T47D (cell line): ENCODE data around the gene CD52.
A peak's percentile ranks its signal among the peaks of the same experiment; 100 is the strongest.
"Not testable (repeated sequence)": the region's sequence is repeated elsewhere in the genome, so short reads cannot be mapped to it uniquely, and the experiment has no call there.

Source experiments
- DNase-seq, 2 experiments: peaks; one replicate each; pipeline versions ENCODE4 v3.0.0 to v3.0.0-alpha.2; 2011 to 2012; ENCODE audit warnings: low read depth in 1 of 2, low spot score in 1 of 2
- JUND ChIP-seq: IDR thresholded peaks from 2 replicates; pipeline ENCODE4 v1.6.1; 2012; ENCODE audit warnings: low read depth
- in situ Hi-C: cut with HindIII; loops from 2 replicates; pipeline ENCODE4 v1.10.0; 2016; ENCODE audit warnings: low sequenced_read_pairs, low pct_unique_long_range_greater_than_20kb

CD52 gene

DNA sequence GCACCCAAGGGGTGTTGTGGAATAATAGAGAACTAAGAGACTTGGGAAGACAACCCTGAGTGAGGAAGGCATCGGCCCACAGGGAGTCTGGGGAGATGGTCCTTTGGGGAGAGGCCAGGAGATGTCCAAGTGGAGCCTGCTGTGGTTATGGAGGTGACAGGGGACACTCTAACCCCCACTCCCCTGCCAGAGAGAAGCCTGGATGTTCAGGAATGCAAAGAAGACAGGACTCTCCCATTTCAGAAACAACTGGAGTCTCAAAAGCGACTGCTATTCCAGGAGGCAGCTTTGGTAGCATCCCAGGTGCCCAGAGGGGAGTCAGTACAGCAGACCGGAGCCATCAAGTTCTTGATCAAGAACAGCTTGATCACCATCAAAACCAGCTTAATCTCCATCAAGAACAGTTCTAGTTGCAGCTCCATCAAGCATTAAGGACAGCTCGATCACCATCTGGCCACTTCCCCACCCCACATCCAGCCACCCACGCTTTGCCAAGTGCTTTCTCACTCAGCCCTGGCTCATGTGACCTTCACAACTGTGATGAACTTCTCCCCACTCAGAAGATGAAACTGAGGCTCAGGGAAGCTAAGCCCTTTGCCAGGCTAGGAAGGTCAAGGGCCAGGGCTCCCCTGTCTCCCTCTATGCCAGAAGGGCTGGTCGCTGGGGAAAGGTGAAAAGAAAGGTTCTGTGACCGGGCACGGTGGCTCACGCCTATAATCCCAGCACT, 743 bp downstream of the CD52 start:
- no peak for DNase-seq
- no peak for TF ChIP-seq JUND

DNA sequence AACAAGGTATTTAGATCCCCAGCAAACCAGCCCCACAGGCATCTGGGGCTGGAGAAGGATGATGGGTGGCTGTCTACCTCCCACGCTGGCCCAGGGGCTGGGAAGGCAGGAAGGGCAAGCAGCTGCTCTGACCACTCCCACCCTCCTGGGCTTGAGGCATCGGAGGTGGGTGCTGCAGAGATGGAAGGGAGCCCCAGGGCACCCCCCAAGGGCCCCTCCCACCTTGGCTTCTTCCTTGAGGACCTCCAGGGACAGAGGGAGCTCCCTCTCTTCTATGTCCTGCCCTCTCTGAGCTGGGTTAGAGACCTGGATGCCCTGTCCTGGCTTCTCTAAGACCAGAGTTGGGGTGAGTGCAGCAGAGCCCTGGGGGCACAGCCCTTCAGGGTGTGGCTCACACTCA, 3.1 kb downstream of the CD52 start:
- DNase-seq: no peak
- in situ Hi-C loops: no loop called here
- no peak for TF ChIP-seq JUND

More for the DNA sequence above, 743 bp downstream of the CD52 start:
- in situ Hi-C loops: no loop called here

DNA sequence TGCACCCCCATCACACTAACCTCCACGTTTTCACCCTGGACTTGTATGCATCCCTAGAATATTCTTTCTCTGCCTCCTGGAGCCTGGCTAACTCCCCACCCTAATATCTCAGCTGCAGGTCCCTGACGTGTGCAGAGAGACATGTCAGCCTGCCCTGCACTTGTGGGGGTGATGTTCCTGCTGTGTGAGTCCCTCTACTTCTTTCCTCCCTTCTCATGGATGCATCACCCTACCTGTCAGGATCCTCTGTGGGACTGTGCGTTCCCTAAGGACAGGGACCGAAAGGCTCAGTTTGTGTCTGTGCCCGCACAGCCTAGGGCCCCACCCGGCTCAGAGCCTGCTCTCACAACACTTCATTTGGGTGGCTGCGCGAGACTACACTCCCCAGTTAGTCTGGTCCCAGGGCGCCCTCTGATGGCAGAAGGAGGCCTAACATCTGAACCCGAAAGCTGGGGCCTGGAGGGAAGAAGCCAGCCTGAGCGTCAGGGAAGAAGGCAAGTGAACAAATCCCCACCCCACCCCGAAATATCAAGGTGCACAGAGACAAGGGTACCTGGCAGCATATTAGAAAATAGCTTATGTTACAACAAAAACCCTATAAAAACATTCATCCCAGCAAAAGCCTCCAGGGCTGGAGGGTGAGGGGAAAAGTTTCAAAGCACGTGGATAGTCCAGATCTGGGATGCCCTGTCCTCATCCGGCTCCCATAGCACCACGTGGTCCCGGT, 3.7 kb downstream of the CD52 start:
- no peak for TF ChIP-seq JUND
- in situ Hi-C loops: no loop called here
- peak; percentile 56 to 83 for DNase-seq

DNA sequence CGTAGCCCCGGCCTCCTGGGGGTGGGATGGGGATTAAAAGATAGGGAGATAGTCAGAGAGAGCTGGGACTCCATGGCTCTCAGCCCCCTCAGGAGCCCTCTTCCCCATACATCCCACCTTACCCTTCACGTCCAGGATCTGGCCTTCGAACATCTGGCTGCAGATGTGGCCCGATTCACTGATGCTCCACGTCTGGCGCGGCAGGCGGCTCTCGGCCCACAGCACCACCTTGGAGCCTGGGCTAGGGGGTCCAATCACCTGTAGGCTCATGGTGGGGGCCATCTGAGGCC, 4.2 kb downstream of the CD52 start:
- no peak for DNase-seq
- in situ Hi-C loops: no loop called here
- no peak for TF ChIP-seq JUND

DNA sequence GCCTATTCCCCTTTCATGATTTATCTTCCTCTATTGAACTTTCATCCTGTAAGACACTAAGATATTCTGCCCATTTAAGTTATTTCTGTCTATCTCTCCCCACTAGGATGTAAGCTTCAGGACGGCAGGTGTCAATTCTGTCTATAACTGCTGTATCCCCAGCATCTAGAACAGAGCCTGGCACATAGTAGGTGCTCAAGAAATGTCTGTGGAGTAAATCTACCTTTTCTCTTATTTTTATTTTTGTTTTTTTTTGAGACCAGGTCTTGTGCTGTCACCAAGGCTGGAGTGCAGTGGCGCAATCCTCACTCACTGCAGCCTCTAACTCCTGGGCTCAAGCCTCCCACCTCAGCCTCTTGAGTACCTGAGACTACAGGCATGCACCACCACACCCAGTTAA, 5.6 kb downstream of the CD52 start:
- in situ Hi-C loops: no loop called here
- DNase-seq: no peak
- no peak for TF ChIP-seq JUND

DNA sequence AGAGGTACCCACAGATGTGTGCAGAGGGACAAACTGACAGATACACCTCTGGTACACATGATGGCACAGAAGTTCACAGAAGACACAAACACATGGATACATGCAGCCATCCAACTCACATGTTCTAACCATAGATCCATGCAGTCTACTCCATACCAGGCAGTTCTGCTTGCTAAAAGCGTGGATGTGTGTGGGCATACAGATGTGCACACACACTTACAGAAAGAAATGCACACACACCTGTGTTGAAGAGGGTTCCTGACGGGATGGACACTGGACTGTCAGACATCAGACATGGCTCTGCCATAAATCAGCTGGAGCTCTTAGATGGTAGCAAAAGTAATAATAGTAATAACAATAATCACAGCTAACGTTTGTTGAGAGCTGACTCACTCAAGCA, 6.8 kb downstream of the CD52 start:
- in situ Hi-C loops: no loop called here
- DNase-seq: no peak
- TF ChIP-seq JUND: no peak

DNA sequence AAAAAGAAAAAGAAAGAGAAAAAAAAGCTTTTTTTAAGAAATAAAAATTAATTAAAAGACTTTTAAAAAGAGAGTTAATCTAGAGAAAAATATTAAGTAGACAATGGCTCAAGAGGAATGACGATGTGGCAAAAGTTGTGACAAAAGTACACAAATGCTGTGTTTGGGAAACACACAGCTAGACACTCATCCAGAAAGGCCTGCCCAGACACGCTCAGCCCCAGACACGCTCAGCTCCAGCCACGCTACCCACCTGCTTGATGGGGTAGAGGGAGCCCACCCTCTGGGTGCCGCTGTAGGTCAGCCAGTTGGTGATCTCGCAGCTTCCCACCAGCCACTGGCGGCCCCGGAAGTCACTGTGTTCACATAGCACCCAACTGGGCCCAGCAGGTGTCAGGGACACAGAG, 10.2 kb downstream of the CD52 start:
- TF ChIP-seq JUND: no peak
- in situ Hi-C loops: no loop called here
- no peak for DNase-seq

DNA sequence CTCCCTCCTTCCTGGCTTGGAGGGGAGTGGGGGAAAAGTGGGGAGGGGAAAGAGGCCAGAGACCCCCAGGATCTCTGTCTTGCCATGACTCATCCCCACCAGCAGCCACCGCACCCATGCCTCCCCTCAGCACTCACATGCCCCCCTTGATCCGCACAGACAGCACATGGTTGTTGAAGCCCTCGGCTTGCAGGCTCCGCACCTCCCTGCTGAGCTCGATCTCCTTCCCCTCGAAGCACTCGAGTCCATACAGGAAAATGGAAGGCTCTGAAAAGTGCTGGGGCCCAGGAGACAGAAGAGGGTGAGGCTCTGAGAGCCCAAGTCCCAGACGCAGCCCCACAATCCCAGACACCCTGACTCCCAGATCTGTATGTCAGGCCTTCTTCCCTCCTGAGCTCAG, 10.8 kb downstream of the CD52 start:
- no peak for TF ChIP-seq JUND
- DNase-seq: no peak
- in situ Hi-C loops: no loop called here

DNA sequence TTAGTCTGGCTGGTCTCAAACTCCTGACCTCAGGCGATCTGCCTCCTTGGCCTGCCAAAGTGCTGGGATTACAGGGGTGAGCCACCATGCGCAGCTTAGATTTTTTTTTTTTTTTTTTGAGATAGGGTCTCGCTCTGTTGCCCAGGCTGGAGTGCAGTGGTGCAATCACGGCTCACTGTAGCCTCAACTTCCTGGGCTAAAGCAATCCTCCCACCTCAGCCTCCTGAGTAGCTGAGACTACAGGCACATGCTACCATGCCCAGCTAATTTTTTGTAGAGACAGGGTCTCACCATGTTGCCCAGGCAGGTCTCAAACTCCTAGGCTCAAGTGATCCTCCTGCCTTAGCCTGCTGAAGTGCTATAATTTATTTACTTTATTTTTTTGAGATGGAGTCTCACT, 11.6 kb downstream of the CD52 start:
- in situ Hi-C loops, DNase-seq: not testable (repeated sequence)

DNA sequence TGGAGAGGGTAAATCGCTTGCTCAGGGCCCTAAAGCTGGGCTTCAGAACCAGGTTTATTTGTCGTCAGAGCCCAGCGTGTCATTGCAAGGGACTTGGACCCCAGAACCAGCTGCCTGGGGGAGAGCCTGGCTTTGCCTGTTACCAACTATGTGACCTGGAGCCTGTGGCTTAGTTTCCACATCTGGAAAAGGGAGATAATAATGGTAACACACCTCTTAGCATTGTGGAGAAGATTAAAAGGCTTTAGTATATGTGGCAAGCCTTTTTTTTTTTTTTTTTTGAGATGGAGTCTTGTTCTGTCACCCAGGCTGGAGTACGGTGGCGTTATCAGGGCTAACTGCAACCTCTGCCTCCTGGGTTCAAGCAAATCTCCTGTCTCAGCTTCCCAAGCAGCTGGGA, 12.5 kb downstream of the CD52 start:
- no peak for DNase-seq
- TF ChIP-seq JUND: no peak
- in situ Hi-C loops: no loop called here

DNA sequence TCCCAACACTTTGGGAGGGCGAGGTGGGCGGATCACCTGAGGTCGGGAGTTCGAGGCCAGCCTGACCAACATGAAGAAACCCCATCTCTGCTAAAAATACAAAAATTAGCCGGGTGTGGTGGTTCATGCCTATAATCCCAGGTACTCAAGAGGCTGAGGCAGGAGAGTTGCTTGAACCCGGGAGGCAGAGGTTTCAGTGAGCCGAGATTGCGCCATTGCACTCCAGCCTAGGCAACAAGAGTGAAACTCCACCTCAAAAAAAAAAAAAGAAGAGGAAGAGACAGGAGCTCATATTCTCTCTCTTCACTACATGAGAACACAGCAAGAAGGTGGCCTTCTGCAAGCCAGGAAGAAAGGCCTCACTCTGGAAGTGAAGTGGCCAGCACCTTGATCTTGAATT, 15.6 kb downstream of the CD52 start:
- DNase-seq, in situ Hi-C loops: not testable (repeated sequence)

DNA sequence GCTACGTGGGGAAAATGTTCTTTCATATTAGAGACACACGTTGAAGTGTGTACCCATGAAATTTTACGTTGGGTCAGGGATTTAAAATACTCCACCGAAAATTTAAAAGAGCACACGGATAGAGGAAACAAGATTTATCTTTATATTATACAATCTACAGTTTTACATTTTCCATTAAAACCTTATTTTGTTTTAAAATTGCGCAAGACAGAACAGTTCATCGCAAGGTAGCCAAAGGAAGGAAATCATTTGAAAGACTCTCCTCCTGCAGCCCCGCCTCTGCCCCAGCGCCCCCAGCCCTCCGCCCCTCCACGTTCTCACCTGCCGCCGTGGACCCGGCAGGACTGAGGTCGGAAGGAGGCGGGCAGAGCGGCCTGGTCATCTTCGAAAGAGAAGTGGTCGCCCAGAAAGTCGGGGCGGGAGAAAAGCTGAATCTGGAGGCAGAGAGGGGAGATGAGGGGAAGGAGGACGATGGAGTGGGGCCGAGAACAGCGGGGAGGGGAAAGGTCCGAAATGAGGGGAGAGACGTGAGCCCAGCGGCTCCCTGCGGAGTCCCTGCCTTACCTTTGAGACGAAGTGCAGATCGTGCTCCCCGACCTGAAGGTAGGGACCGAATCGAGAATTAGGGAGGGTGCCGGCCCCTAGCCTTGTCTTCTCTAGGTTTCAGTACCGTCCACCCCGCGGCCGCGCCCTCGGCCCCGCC, 18.2 kb downstream of the CD52 start:
- no peak for DNase-seq
- TF ChIP-seq JUND: no peak
- in situ Hi-C loops: no loop called here

DNA sequence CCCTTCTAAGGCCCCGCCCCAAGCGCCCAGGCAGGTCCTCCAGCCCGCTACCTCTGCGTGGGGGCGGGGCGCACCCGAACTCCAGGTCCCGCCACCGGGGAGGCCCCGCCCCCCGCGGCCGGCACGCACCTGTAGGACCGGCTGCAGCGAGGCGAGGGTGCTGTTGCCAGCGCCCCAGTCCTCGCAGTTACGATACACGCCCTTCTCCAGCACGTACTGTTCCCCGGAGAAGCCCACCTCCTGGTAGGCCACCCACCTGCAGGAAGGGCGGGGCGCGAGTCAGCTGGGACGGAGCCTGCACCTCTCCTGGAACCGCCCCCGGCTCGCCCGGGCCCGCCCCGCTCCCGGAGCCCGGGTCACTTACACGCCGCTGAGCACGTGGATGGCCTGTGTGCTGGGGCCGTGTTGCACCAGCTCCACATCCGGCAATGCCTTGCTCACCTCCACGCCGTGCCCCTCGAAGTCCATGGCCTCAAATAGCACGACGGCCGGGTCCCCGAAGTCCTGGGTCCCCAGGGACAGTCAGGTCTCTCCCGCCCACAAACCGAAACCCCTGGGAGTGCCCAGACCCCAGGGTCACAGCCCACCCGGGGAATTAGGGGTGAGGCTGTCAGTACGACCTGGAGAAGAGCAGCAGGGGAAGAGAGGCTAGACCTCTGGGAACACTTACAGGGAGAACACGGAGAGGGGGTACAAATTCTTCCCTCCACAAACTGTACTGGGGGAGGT, 18.9 kb downstream of the CD52 start:
- in situ Hi-C loops: no loop called here
- DNase-seq: peak; percentile 88 to 94
- TF ChIP-seq JUND: no peak
